Measurements from ENCODE around the gene CTTNBP2. TPM values are rescaled to one million over a fixed set of nuclear protein-coding genes. Genes with fewer than 3 reads are reported as not detected.

The CTTNBP2 gene
- total and polyA plus RNA-seq, 2 of the 4 experiments (the other 2 are of a cell fraction) = 6.6 to 11.3 TPM

DNA sequence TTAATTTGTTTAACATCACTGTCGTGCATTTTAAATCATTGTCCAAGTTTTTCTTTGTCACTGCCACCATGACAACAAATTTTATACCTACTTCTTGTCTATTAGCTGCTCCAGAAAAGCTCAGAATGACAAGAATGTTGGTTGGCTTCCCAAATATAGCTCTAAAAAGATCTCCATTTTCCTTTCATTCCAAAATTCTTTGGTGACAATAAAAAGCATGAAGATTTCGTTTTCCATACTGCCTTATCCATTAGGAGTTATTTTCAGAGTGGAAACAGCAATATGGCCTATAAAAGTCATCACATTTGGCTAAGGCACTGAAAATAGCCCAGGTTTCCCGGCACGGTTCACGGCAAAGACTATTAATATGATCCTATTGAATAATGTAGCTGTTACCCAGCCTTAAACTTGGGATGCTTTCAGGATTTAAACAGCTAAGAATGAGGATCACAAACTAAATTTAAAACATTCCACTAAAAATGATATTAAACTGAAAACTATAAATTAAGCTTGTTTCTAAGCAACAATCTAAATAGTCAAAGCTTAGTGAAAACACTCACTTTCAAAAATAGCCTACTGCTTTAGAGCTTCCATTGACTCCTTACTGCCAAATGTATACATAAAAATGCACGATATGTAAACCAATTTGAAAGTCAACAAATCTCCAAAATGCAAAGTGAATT is 2.7 kb downstream of the CTTNBP2 start:
- intact Hi-C loops (cut with micrococcal nuclease) = loop anchor here (5.0 to 10.0 kb wide), 3 partner anchors 312 to 416 kb away; partner anchors contain the start of gene LSM8
- H3K36me3 ChIP-seq (ENCODE audit: control insufficient read depth, insufficient read depth, low read length) = no peaks in the 10 kb centered on the region
- no peak overlapping the region for H2BK5ac ChIP-seq (ENCODE audit: low read depth, low read length, poor library complexity, severe bottlenecking)
- TF ChIP-seq POLR2A (IDR thresholded peaks at IDR 0.05; ENCODE audit: low read depth, low read length) (no peak), RAD21 (IDR thresholded peaks at IDR 0.05; ENCODE audit: low read length) (no peak), MXI1 (IDR thresholded peaks at IDR 0.05; ENCODE audit: borderline replicate concordance, low read depth, low read length) (no peak), FOS (IDR thresholded peaks at IDR 0.05; ENCODE audit: low read depth, low read length) (no peak), USF2 (IDR thresholded peaks at IDR 0.05; ENCODE audit: low read depth, low read length) (no peak), RFX5 (IDR thresholded peaks at IDR 0.05; ENCODE audit: low read depth, low read length) (no peak), ELK1 (IDR thresholded peaks at IDR 0.05; ENCODE audit: borderline replicate concordance, low read depth, low read length) (no peak), RCOR1 (IDR thresholded peaks at IDR 0.05; ENCODE audit: insufficient replicate concordance, low read length) (no peak), CTCF (conservative IDR thresholded peaks at IDR 0.05; ENCODE audit: low read depth, low read length) (no peak), CHD1 (IDR thresholded peaks at IDR 0.05; ENCODE audit: low read depth, low read length) (no peak), NFE2L2 (IDR thresholded peaks at IDR 0.05; ENCODE audit: low read depth, low read length) (no peak)
- peak overlapping the region; percentile 31; the same call in 1 of the 2 replicates for H3K4me2 ChIP-seq (ENCODE audit: low read depth, low read length)
- H2AK9ac ChIP-seq (replicated peaks; ENCODE audit: low read depth, low read length, poor library complexity) = no peak overlapping the region
- H3K4me3 ChIP-seq (ENCODE audit: insufficient read depth, low read depth, low read length) = no peak overlapping the region
- H3K18ac ChIP-seq (ENCODE audit: low read depth, low read length) = no peak overlapping the region
- no peak overlapping the region for H4K5ac ChIP-seq (ENCODE audit: low read depth, low read length)
- no peak overlapping the region for H2BK20ac ChIP-seq (ENCODE audit: low read depth, low read length)
- POLR2A ChIA-PET (ENCODE audit: unreplicated experiment) = interaction anchor here (1.1 kb wide), 1 partner anchor 10 kb away, joined by 3 read pairs; no protein-coding TSS in a partner anchor
- peaks cover 0 to 29% of the 10 kb centered on the region in 2 experiments; a peak in 2 of 4 replicates for H3K79me1 ChIP-seq (ENCODE audit: low read depth in 1 of 2, low read length in 2 of 2)
- H3K9me3 ChIP-seq (ENCODE audit: control insufficient read depth, insufficient read depth, low read length) = no peaks in the 10 kb centered on the region
- ATAC-seq (ENCODE audit: low read depth) = no peak
- H4K20me1 ChIP-seq (ENCODE audit: insufficient read depth, low read length) = no peaks in the 10 kb centered on the region
- no peak overlapping the region for H3K27ac ChIP-seq (ENCODE audit: insufficient read depth, low read length)
- no peak overlapping the region for H3K9ac ChIP-seq (ENCODE audit: low read depth, low read length)
- H2AFZ ChIP-seq (replicated peaks; ENCODE audit: low read length, poor library complexity) = no peak overlapping the region
- H3K23ac ChIP-seq (ENCODE audit: low read depth, low read length) = no peak overlapping the region
- H3K4me1 ChIP-seq (ENCODE audit: control insufficient read depth, insufficient read depth, low read length) = no peaks in the 10 kb centered on the region
- no peak overlapping the region for H3K4ac ChIP-seq (ENCODE audit: low read depth, low read length)
- DNase-seq = no peak
- H2BK120ac ChIP-seq (ENCODE audit: low read depth, low read length) = no peak overlapping the region
- H3K14ac ChIP-seq (replicated peaks; ENCODE audit: low read depth, low read length) = no peak overlapping the region
- in situ Hi-C loops (cut with MboI; ENCODE audit: low sequenced_read_pairs) = no loop called here
- CTCF ChIA-PET = interaction anchor here (1.6 kb wide), 1 partner anchor 21 kb away, joined by 4 read pairs; no protein-coding TSS in a partner anchor
- H3K27me3 ChIP-seq (ENCODE audit: control insufficient read depth, insufficient read depth, low read length) = peaks cover 1% of the 10 kb centered on the region; the same call in 1 of the 2 replicates
- dilution Hi-C loops (cut with HindIII; ENCODE audit: low sequenced_read_pairs, unreplicated experiment) = no loop called here
- WGBS, 2 experiments (ENCODE audit: extremely low coverage in 2 of 2, insufficient read length in 1 of 2) = no CpG with 5 or more reads among the region's 6 CpGs
- H2AK5ac ChIP-seq (ENCODE audit: low read depth, low read length) = no peak overlapping the region
- no peak overlapping the region for H3K56ac ChIP-seq (ENCODE audit: extremely low read depth, insufficient read depth, low read length)
- BruUV-seq (replicated peaks) = no TSS peak
- H4K91ac ChIP-seq (ENCODE audit: insufficient read depth, low read depth, low read length) = no peak overlapping the region
- H4K8ac ChIP-seq (ENCODE audit: low read depth in 2 of 2, low read length in 2 of 2) = no peak overlapping the region
- no peak overlapping the region for H2BK15ac ChIP-seq (ENCODE audit: low read depth, low read length)
- no peaks in the 10 kb centered on the region for H3K9me1 ChIP-seq (ENCODE audit: insufficient read depth, low read length)
